HPDE6-E6E7 (cell line): Measurements from ENCODE around the gene WIPF2.

Experiments used
- DNase-seq: peaks from one replicate; pipeline ENCODE4 v3.0.0; 2011; ENCODE audit warnings: missing footprints; ENCODE audit errors: extremely low spot score

WIPF2 gene

GRCh38 chr17:40313668-40314583, 94.8 kb downstream of the WIPF2 start:
- no peak for DNase-seq

DNA sequence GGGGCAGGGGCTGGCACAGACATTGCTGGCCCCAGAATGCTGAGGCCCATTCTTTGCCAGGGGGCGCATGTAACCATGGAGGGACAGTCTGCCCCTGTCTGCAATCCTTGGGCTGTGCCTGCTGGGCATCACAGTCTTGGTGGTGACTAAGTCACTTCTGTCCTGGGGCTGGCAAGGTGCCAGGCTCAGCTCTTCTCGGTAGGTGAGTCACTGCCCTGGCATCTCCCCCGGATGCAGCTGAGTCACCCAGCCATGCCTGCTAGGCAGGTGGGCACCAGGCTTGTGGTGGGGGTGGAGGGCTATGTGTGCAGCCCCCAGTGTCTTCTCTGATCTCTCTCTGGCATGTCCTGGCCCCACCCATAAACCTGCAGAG, 95.5 kb downstream of the WIPF2 start:
- DNase-seq: peak; percentile 89

DNA sequence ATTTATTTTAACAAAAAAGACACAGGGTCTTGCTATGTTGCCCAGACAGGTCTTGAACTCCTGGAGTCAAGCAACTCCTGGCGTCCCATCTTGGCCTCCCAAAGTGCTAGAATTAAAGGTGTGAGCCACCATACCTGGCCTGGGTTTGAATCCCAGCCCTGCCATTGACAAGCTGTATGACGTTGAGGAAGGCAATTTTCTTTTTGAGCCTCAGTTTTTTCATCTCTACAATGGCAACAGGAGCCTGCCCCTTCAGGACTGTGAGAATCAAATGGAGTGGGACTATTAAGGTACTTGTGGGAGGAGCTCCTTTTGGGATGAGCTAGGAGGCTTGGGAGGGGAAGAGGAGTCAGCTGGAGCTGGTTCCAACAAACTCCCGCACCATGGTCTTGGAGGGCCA, 96.1 kb downstream of the WIPF2 start:
- no peak for DNase-seq

DNA sequence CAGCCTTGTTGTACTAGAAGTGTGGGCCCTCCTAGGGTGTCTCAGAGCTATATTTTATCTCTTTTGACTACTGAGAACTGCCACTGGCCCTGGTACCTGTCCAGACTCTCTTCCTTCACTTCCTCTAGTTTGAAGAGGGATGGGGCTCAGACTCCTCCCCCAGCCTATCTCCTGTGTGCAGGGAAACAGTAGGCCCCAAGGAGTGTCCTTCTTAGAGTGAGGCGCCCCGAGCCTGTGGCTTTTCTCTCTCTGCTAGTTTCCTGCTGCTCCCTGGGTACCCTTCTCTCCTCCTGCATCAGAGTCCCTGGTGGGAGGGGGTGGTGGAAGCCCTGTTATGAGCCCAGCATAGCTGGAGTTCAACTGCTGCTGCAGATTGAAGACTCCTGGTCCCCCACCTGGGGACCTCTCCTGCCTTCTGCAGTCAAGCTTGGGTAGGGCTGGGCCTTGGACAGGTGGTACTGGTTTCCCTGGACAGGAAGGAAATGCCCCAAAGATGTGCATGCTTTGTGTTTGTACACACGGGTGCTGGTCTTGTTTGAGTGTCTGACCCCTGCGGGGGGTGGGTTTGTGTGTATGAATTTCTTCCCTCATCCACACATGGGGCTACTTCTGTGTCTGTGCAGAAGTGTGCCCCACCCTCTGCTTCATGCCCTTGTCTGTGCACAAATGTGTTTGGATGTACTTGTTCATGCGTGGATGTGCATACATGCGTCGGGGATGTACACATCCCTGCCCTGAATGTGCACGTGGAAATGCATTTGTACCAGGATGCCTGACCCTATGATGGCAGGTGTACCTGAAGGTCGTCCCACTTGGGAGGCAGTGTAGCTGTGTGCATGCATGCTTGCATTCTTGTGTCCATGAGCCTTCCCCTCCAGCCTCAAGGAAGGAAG, 96.8 kb downstream of the WIPF2 start:
- DNase-seq: no peak

DNA sequence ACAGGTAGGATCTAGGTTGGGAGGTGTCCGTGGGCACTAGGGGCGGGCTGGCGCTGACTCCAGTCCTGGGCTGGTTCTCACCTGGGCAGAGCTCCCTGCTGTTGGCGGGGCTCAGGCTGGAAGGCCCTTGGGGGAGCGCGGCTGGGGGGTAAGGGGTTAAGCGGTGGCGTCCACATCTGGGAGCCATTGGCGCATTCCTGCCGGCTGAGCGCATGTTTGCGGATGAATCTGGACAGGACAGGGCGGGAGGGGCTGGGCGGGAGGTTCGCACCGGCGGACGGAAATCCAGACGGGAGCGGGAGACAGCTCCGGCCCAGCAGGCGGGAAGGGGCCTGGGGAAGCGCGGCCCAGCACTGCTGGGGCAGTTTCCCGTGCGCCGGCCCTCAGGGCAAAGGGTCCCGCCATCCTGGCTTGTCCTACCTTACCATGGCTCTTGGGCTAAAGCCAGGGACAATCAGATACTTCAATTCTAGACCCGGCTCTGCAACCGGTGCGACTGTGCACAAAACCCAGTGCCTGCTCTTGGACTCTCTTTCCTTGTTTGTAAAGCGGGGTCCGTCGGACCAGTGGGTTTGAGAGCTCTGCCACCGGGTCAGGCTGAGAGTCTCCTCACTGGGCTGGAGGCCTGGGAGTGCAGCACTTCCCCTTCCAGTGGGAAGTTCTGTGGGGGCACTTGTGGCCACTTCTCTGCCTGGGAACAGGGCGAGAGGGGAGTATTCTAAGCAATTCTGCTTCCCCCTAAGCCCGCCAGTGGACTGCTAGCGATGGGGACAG, 97.7 kb downstream of the WIPF2 start:
- DNase-seq: no peak

- DNase-seq: no peak
These were observed 98.3 kb downstream of the WIPF2 start for GRCh38 chr17:40317345-40317873.

DNA sequence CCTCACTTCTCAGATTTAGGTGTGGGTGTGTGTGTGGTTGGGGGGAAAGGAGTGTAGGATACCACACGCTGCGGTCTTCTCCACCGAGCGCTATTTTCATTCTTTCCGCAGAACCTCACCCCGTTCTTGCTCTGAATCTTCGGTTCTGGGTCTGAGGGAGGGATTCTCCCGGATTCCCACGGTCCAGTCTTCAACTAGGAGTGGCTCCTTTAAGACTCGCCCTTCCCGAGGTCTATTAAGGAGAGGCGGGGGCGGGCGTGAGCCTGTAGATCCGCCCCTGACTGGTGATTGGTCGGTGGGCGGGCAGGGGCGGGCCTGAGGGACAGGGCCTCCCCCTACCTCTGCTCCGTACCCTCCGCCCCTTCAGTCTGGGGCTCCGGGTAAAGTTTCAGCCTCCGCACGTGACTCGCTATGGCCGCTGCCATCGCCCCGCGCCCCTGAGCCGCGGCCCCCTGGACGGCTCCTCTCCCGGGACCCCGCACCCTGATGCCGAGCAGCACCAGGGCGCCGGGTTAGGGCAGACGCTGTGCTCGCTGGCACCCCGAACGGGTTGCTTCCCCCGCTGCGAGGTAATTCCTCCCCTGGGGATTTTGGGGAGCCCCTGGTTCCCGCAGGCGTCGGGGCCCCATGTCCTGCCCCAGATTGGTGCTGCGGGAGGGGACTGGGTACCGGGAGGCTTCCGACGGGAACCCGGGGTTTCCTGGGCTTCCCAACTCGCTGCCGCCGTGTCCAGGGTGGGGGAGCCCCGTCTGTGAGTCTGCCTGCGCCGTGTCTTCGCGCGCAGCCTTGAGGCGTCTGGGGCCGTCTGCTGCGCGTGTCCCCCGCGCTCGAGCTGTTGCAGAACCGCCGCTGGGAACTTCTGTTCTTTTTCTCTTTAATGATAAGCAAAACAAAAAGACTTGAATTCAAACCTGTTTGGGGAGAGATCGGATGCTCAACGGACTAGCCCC, 99.1 kb downstream of the WIPF2 start:
- peak; percentile 97 for DNase-seq

DNA sequence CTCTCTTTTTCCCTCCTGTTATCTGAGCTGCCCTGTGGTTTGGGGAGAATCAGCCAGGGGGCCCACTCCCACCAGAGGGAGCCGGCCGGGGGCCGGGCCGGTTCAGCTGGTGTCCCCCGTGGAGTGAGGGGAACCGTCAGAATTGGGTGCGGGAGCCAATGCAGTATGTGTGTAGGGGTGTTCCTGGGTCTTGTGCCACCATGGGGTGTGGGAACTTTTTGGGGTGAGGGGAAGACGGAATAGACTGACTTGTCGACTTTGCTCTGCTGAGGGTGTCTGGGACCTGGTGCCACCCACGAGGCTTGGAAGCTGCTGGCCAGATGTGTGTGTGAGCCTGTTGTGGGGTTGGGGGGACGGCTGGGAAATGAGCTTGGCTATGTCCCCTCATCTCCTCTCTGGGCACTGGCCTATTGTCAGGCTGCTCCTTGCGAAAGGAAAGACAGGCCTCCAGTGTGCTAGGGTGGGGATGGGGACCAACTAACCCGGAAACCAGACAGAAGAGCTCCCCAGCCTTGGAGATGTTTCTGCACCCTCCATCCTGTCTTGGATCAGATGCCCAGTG, 99.8 kb downstream of the WIPF2 start:
- DNase-seq: no peak

DNA sequence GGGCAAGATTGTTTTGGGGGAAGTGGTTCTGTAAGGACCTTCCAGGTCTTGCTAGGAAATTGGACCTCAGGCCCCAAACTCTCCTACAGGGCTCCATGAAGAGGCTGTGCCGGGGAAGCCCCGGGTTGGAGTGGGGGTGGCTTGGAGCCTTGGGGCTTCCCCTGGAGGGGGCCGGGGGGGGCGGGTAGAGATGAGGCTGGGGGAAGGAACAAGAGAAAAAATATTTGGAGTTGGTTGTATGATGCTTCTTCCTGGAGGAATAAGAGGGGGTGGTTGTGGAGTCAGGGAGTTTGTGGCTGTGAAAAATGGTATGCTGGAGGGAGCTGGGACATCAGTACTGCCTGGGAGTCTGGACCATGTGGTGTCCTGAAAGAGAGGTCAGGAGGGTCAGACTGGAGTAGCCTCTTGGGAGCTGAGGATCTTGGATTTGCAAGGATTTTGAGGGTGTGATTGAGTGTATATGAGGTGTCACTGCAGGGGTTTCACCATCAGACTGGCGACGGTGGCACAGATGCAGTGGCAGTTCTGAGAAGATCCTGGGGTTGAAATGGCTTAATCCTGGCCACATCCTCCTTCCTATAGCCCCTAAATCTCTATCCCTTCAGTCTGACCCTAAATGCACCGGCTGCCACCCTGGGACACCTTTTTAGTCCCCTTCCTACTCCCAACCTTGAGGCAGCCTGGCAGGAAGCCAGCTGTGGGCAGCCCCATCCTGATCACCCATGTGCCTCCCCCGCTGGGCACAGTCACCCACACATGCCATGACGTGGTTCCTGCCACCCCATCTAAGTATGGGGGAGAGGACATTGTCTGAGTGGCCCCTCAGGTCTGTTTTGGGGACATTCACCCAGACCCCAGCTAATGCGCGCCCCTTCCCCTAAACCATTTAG, 100.8 kb downstream of the WIPF2 start:
- DNase-seq: no peak

- DNase-seq: no peak
These were observed 101.8 kb downstream of the WIPF2 start for GRCh38 chr17:40320756-40321523.

DNA sequence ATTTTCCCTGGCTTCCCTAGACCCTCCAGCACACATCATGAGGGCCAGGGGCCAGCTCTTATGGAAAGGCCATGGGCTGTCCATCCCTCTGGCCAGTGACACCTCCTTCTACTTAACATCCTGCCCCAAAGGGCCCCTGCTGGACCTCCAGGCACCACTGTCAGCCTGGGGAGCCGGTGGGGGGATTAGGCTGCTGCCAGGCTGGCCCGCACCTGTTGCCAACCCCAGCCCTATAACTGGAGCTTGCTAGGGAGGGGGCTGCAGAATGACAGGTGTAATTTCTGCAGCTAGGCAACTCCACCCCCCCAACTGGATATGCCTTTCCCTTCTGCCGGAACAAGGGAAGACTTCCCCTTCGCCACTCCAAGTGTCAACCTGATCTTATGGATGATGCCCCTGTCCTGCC, 102.4 kb downstream of the WIPF2 start:
- no peak for DNase-seq

- no peak for DNase-seq
These were observed 102.9 kb downstream of the WIPF2 start for GRCh38 chr17:40321961-40322357.

DNA sequence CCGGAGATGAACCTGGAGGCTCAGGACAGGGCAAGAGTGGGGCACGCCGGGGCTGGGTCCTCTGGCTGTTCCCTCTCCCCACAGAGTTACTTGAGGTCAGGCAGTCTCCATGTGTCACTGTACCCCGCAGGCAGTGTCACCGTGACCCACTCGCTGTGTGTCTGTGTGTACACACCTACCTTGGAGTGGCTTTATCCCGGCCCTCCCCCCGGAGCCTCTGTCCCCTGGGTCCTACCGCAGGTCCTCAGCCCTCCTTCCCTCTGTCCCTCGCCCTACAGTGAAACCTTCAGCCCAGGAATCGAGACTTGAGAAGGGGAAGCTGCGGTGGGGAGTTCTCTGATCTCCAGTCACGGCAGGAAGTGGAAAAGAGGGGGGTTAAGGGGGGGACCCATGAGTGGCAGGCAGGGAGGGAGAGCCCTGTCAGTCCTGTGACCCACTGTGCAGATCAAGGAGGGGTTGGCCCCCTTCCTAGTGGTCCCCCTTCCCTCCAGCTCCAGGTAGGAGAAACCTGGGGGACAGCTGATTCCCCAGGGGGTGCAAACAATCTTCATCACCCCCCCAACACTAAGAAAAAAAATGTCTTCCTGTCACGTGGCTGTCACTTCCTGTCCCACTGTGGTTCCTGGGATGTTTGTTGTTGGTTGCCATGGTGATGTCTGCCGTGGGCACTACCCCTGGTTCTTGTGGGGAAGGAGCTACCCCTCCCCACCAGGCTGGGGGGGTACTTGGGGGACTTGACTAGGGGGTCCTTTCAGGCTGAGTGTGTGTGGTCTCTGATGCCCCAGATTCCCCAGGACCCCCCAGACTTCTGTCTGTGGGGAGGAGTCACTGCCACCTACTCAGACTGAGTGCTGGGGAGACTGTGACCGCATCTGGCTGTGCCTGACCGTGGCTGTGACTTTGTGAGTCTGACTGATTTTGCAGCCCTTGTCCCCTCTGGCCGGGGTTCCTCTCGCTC, 103.5 kb downstream of the WIPF2 start:
- no peak for DNase-seq

- no peak for DNase-seq
These were observed 104.6 kb downstream of the WIPF2 start for GRCh38 chr17:40323391-40324381.

DNA sequence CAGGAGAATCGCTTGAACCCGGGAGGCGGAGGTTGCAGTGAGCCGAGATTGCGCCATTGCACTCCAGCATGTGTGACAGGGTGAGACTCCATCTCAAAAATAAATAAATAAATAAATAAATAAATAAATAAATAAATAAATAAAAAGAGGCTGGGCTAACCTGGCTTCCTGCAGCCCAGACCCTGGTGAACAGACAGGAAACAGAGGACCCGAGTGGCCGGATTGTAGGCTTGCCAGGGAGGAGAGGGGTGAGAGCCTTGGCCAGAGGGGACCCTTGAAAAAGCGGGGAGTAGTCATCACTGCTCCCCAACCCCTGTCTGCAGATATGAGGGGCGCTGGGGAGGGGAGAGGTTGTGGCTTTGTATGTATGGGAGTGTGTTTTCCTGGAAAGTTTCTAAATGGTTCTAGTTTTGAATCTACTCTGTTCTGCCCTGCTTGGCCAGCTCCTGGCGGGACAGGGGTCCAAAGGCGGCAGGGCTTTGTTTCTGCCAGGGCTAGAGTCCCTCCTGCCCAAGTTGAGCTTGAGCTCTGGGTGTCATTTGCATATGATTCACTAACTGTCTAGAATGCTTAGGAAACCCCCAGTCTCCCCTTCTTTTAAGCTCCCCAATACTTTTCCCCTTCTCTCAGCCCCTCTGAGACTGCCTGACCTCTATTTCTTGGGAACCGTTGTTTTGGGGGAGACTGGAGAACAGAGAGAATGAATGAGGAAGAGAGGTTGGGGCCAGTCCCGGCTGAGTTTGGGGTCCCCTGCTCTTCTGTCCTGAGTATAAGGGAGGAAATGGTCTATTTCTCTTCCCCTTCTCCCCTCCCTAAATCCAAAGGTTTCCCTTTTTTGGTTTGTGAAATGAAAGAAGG, 106.3 kb downstream of the WIPF2 start:
- DNase-seq: no peak
